HepG2 (cell line): ENCODE results near the gene RANBP3.

Experiments used
- CHD2 ChIP-seq: IDR thresholded peaks from 2 replicates; pipeline ENCODE4 v1.6.1; 2011; ENCODE audit warnings: low read depth, low read length, improper control_type of control experiment
- CTCF ChIP-seq: sonication (generic); formaldehyde crosslinking; IDR thresholded peaks from 2 replicates; pipeline ENCODE4 v1.5.0; 2020; ENCODE audit warnings: mild to moderate bottlenecking, missing genetic modification reagents, moderate library complexity
- HIVEP1 ChIP-seq: sonication (generic); formaldehyde crosslinking; IDR thresholded peaks from 2 replicates; pipeline ENCODE4 v1.4.0; 2020; ENCODE audit warnings: mild to moderate bottlenecking, missing genetic modification reagents
- MAF1 ChIP-seq: sonication (generic); formaldehyde crosslinking; IDR thresholded peaks from 2 replicates; pipeline ENCODE4 v1.5.0; 2020; ENCODE audit warnings: missing genetic modification reagents, borderline replicate concordance
- NFYB ChIP-seq: sonication (generic); formaldehyde crosslinking; IDR thresholded peaks from 2 replicates; pipeline ENCODE4 v1.4.0; 2020; ENCODE audit warnings: missing genetic modification reagents
- NR2C2 ChIP-seq: sonication (generic); formaldehyde crosslinking; IDR thresholded peaks from 2 replicates; pipeline ENCODE4 v1.4.0; 2020; ENCODE audit warnings: missing genetic modification reagents, mild to moderate bottlenecking, moderate library complexity, borderline replicate concordance
- POLR2AphosphoS5 ChIP-seq: IDR thresholded peaks from 2 replicates; pipeline ENCODE4 v1.6.1; 2012; ENCODE audit warnings: low read depth, low read length
- ZBTB37 ChIP-seq: sonication (generic); formaldehyde crosslinking; IDR thresholded peaks from 2 replicates; pipeline ENCODE4 v1.4.0; 2020; ENCODE audit warnings: mild to moderate bottlenecking, missing genetic modification reagents
- ZNF180 ChIP-seq: sonication (generic); formaldehyde crosslinking; IDR thresholded peaks from 2 replicates; pipeline ENCODE4 v1.4.0; 2020; ENCODE audit warnings: low read depth, missing genetic modification reagents, borderline replicate concordance
- ZNF609 ChIP-seq: sonication (generic); formaldehyde crosslinking; IDR thresholded peaks from 2 replicates; pipeline ENCODE4 v1.4.0; 2020; ENCODE audit warnings: mild to moderate bottlenecking, missing genetic modification reagents, borderline replicate concordance

- TF ChIP-seq ZNF609 (CRISPR knock-in tag), result no peak
- TF ChIP-seq CTCF (CRISPR knock-in tag), result no peak
- no peak for TF ChIP-seq ZBTB37 (CRISPR knock-in tag)
- TF ChIP-seq CHD2, result no peak
- TF ChIP-seq HIVEP1 (CRISPR knock-in tag), result no peak
- TF ChIP-seq NR2C2 (CRISPR knock-in tag), result no peak
- TF ChIP-seq ZNF180 (CRISPR knock-in tag), result no peak
- TF ChIP-seq POLR2AphosphoS5, result no peak
- TF ChIP-seq MAF1 (CRISPR knock-in tag), result no peak
- no peak for TF ChIP-seq NFYB (CRISPR knock-in tag)
These were observed 12.4 kb upstream of the RANBP3 start for GRCh38 chr19:5990289-5990797.
